ENCODE data around the gene SHROOM3. TPM values are rescaled to one million over a fixed set of nuclear protein-coding genes. Genes with fewer than 3 reads are reported as not detected.

SHROOM3 gene
- total and polyA plus RNA-seq, 2 donors (not counting 3 experiments of a cell fraction or from before 2014, with no cell fraction given) = 2.7 to 6.7 TPM

DNA sequence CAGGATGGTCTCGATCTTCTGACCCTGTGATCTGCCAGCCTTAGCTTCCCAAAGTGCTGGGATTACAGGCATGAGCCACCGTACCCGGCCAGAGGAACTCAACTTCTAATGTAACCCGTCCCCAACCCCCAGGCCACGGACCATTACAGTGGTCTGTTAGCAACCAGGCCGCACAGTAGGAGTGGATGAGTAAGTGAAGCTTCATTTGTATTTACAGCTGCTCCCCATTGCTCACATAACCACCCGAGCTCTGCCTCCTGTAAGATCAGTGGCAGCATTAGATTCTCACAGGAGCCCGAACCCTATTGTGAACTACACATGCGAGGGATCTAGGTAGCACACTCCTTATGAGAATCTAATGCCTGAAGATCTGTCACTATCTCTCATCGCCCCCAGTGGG, 119.6 kb downstream of the SHROOM3 start:
- ChIA-PET POLR2A (no interaction called here), CTCF (no interaction called here)
- no peak for DNase-seq (ENCODE audit: low read depth, low spot score)

More for the DNA sequence above, 119.6 kb downstream of the SHROOM3 start:
- Histone ChIP-seq H3K9me1 (replicated peaks; ENCODE audit: control insufficient read depth, extremely low read depth, insufficient read depth, low read length) (no peaks in the 10 kb centered on the region), H3K4me3 (replicated peaks in 1 of 3; ENCODE audit: insufficient read depth in 1 of 3, low read depth in 1 of 3, low read length in 3 of 3) (no peak overlapping the region), H2AFZ (ENCODE audit: low read depth, low read length) (no peak overlapping the region), H3K27ac (ENCODE audit: insufficient read depth, low read depth, low read length) (no peak overlapping the region), H3K4me1 (ENCODE audit: control insufficient read depth, extremely low read depth, insufficient read depth, low read length) (no peaks in the 10 kb centered on the region), H3K4me2 (ENCODE audit: insufficient read depth, low read length) (no peak overlapping the region), H3K27me3 (ENCODE audit: control insufficient read depth in 2 of 2, insufficient read depth in 2 of 2, low read length in 2 of 2) (no peaks in the 10 kb centered on the region), H3K9ac (replicated peaks; ENCODE audit: extremely low read depth, insufficient read depth, low read length) (no peak overlapping the region), H3K9me3 (replicated peaks; ENCODE audit: control insufficient read depth, insufficient read depth, low read length) (no peaks in the 10 kb centered on the region), H3K36me3 (ENCODE audit: control insufficient read depth in 2 of 2, extremely low read depth in 1 of 2, insufficient read depth in 2 of 2, low read length in 2 of 2) (no peaks in the 10 kb centered on the region), H3K79me2 (ENCODE audit: control insufficient read depth, insufficient read depth, low read length) (no peaks in the 10 kb centered on the region), H4K20me1 (replicated peaks; ENCODE audit: control insufficient read depth, extremely low read depth, insufficient read depth, low read length) (no peaks in the 10 kb centered on the region)
- intact Hi-C loops (cut with micrococcal nuclease) (no loop called here), dilution Hi-C loops (cut with MboI; ENCODE audit: extremely low pct_ligation_motif_present, low sequenced_read_pairs) (no loop called here)
- TF ChIP-seq, protein P1, sequence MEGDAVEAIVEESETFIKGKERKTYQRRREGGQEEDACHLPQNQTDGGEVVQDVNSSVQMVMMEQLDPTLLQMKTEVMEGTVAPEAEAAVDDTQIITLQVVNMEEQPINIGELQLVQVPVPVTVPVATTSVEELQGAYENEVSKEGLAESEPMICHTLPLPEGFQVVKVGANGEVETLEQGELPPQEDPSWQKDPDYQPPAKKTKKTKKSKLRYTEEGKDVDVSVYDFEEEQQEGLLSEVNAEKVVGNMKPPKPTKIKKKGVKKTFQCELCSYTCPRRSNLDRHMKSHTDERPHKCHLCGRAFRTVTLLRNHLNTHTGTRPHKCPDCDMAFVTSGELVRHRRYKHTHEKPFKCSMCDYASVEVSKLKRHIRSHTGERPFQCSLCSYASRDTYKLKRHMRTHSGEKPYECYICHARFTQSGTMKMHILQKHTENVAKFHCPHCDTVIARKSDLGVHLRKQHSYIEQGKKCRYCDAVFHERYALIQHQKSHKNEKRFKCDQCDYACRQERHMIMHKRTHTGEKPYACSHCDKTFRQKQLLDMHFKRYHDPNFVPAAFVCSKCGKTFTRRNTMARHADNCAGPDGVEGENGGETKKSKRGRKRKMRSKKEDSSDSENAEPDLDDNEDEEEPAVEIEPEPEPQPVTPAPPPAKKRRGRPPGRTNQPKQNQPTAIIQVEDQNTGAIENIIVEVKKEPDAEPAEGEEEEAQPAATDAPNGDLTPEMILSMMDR (IDR thresholded peaks at IDR 0.05; ENCODE audit: extremely low read depth in 1 of 2, insufficient read depth in 1 of 2, low read depth in 1 of 2, low read length in 2 of 2) = no peak
- TF ChIP-seq MYC (IDR thresholded peaks at IDR 0.05; ENCODE audit: low read depth, low read length) (no peak), JUN (IDR thresholded peaks at IDR 0.05; ENCODE audit: borderline replicate concordance, insufficient read depth, insufficient read length, low read depth) (no peak), EZH2 (IDR thresholded peaks at IDR 0.05; ENCODE audit: borderline replicate concordance, low read depth, low read length, severe bottlenecking) (no peak), POLR2A (IDR thresholded peaks at IDR 0.05; ENCODE audit: low read depth, low read length) (no peak), FOS (IDR thresholded peaks at IDR 0.05; ENCODE audit: borderline replicate concordance, insufficient read depth, low read length) (no peak), POLR2AphosphoS5 (IDR thresholded peaks at IDR 0.05; ENCODE audit: insufficient read depth, low read depth, low read length) (no peak), GATA2 (IDR thresholded peaks at IDR 0.05; ENCODE audit: insufficient read depth, insufficient read length, low read depth, low read length) (no peak)
- TF ChIP-seq, protein P2, sequence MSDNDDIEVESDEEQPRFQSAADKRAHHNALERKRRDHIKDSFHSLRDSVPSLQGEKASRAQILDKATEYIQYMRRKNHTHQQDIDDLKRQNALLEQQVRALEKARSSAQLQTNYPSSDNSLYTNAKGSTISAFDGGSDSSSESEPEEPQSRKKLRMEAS (IDR thresholded peaks at IDR 0.05; ENCODE audit: insufficient read depth, insufficient read length) = no peak
- FAIRE-seq = no peak
- BruUV-seq (replicated peaks) = no TSS peak

Measured in endothelial cell of umbilical vein (primary cell).